Activated naive CD4-positive, alpha-beta T cell (primary cell): ENCODE measurements around the gene IGF2R.

Experiments used
- DNase-seq, 4 experiments: peaks; one replicate each; lab custom pipeline; 2025; lab: John Stamatoyannopoulos, UW

IGF2R gene

GRCh38 chr6:159977255-159977903, 8.5 kb downstream of the IGF2R start:
- no peak for DNase-seq

- DNase-seq: no peak
Observed at GRCh38 chr6:159977904-159978268, 9.0 kb downstream of the IGF2R start.

- DNase-seq: no peak
Observed at GRCh38 chr6:159978291-159979135, 9.6 kb downstream of the IGF2R start.

- DNase-seq: peak in 2 of 4 experiments; percentile 11 to 19
Observed at GRCh38 chr6:159979136-159979874, 10.4 kb downstream of the IGF2R start.

GRCh38 chr6:159980474-159980873, 11.6 kb downstream of the IGF2R start:
- DNase-seq: no peak

GRCh38 chr6:159981071-159981402, 12.2 kb downstream of the IGF2R start:
- no peak for DNase-seq

GRCh38 chr6:159981403-159982245, 12.7 kb downstream of the IGF2R start:
- DNase-seq: peak in 1 of 4 experiments; percentile 11

- no peak for DNase-seq
Observed at GRCh38 chr6:159982731-159983506, 14.0 kb downstream of the IGF2R start.

GRCh38 chr6:159983641-159984080, 14.8 kb downstream of the IGF2R start:
- DNase-seq: no peak

GRCh38 chr6:159984268-159984786, 15.4 kb downstream of the IGF2R start:
- DNase-seq: no peak

- DNase-seq: no peak
Observed at GRCh38 chr6:159985296-159985945, 16.5 kb downstream of the IGF2R start.

- no peak for DNase-seq
Observed at GRCh38 chr6:159988983-159989454, 20.1 kb downstream of the IGF2R start.

GRCh38 chr6:159989492-159990480, 20.9 kb downstream of the IGF2R start:
- no peak for DNase-seq

- DNase-seq: no peak
Observed at GRCh38 chr6:159992366-159992765, 23.5 kb downstream of the IGF2R start.

- DNase-seq: no peak
Observed at GRCh38 chr6:159995405-159995804, 26.5 kb downstream of the IGF2R start.

- no peak for DNase-seq
Observed at GRCh38 chr6:159996087-159996622, 27.3 kb downstream of the IGF2R start.

- no peak for DNase-seq
Observed at GRCh38 chr6:159996626-159997497, 28.0 kb downstream of the IGF2R start.
